Ishikawa (cell line): Measurements from ENCODE around the gene MRPL10.

Experiments used
- CEBPB ChIP-seq: IDR thresholded peaks from 2 replicates; pipeline ENCODE4 v1.6.1; 2012
- CREB1 ChIP-seq: IDR thresholded peaks from 2 replicates; pipeline ENCODE4 v1.6.1; 2012; ENCODE audit warnings: low read depth
- EGR1 ChIP-seq: IDR thresholded peaks from 2 replicates; pipeline ENCODE4 v1.6.1; 2012
- EP300 ChIP-seq: IDR thresholded peaks from 2 replicates; pipeline ENCODE4 v1.6.1; 2012; ENCODE audit warnings: borderline replicate concordance
- NFIC ChIP-seq: IDR thresholded peaks from 2 replicates; pipeline ENCODE4 v1.6.1; 2012
- RAD21 ChIP-seq: IDR thresholded peaks from 2 replicates; pipeline ENCODE4 v1.6.1; 2012; ENCODE audit warnings: low read depth
- TAF1 ChIP-seq: IDR thresholded peaks from 2 replicates; pipeline ENCODE4 v1.6.1; 2012; ENCODE audit warnings: low read depth, mild to moderate bottlenecking
- TCF12 ChIP-seq: IDR thresholded peaks from 2 replicates; pipeline ENCODE4 v1.6.1; 2012; ENCODE audit warnings: low read depth
- TEAD4 ChIP-seq: IDR thresholded peaks from 2 replicates; pipeline ENCODE4 v1.6.1; 2012
- YY1 ChIP-seq: IDR thresholded peaks from 2 replicates; pipeline ENCODE4 v1.6.1; 2012; ENCODE audit warnings: low read depth
- ZBTB7A ChIP-seq: IDR thresholded peaks from 2 replicates; pipeline ENCODE4 v1.6.1; 2012; ENCODE audit warnings: low read depth
- TF ChIP-seq, protein P1 (sequence below): IDR thresholded peaks from 2 replicates; pipeline ENCODE4 v1.6.1; 2012
- TF ChIP-seq, protein P2 (sequence below): IDR thresholded peaks from 2 replicates; pipeline ENCODE4 v1.6.1; 2012; ENCODE audit warnings: low read depth, mild to moderate bottlenecking
- TF ChIP-seq, protein P3 (sequence below): IDR thresholded peaks from 2 replicates; pipeline ENCODE4 v1.6.1; 2012

DNA sequence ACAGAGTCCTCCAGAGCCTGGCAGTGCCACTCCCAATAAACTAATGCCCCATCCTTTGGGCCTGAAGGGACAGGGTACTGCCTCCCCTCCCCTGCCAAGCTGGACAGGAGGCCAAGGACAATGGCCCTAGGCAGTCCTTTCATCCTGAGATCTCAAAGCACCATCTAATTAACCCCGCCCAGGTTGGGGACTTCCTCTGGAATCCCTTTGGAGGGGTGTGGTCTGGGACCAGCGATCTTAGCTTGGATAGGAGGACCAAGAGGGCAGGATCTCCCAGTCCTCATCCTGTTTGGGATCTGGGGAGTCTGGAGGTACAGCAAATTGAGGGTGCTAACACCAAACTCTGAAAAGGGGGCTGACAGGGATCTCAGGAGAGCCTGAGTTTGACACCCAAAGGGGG is 37.8 kb upstream of the MRPL10 start:
- TF ChIP-seq NFIC = no peak
- no peak for TF ChIP-seq TEAD4
- no peak for TF ChIP-seq EGR1
- TF ChIP-seq, protein P1, sequence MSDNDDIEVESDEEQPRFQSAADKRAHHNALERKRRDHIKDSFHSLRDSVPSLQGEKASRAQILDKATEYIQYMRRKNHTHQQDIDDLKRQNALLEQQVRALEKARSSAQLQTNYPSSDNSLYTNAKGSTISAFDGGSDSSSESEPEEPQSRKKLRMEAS = no peak
- no peak for TF ChIP-seq YY1
- TF ChIP-seq ZBTB7A = no peak
- TF ChIP-seq TCF12 = no peak
- no peak for TF ChIP-seq CEBPB
- TF ChIP-seq RAD21 = no peak
- TF ChIP-seq, protein P2, sequence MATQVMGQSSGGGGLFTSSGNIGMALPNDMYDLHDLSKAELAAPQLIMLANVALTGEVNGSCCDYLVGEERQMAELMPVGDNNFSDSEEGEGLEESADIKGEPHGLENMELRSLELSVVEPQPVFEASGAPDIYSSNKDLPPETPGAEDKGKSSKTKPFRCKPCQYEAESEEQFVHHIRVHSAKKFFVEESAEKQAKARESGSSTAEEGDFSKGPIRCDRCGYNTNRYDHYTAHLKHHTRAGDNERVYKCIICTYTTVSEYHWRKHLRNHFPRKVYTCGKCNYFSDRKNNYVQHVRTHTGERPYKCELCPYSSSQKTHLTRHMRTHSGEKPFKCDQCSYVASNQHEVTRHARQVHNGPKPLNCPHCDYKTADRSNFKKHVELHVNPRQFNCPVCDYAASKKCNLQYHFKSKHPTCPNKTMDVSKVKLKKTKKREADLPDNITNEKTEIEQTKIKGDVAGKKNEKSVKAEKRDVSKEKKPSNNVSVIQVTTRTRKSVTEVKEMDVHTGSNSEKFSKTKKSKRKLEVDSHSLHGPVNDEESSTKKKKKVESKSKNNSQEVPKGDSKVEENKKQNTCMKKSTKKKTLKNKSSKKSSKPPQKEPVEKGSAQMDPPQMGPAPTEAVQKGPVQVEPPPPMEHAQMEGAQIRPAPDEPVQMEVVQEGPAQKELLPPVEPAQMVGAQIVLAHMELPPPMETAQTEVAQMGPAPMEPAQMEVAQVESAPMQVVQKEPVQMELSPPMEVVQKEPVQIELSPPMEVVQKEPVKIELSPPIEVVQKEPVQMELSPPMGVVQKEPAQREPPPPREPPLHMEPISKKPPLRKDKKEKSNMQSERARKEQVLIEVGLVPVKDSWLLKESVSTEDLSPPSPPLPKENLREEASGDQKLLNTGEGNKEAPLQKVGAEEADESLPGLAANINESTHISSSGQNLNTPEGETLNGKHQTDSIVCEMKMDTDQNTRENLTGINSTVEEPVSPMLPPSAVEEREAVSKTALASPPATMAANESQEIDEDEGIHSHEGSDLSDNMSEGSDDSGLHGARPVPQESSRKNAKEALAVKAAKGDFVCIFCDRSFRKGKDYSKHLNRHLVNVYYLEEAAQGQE = no peak
- TF ChIP-seq, protein P3, sequence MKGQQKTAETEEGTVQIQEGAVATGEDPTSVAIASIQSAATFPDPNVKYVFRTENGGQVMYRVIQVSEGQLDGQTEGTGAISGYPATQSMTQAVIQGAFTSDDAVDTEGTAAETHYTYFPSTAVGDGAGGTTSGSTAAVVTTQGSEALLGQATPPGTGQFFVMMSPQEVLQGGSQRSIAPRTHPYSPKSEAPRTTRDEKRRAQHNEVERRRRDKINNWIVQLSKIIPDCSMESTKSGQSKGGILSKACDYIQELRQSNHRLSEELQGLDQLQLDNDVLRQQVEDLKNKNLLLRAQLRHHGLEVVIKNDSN = no peak
- TF ChIP-seq CREB1 = no peak
- no peak for TF ChIP-seq TAF1
- no peak for TF ChIP-seq EP300
